PC-3 (cell line): ENCODE results near the gene CCDC167. TPM values are rescaled to one million over a fixed set of nuclear protein-coding genes. Genes with fewer than 3 reads are reported as not detected.

ENCODE experiments used
- ATAC-seq: fragments of 200-7000 bp; cut with Tn5 transposase; 2 replicates; pipeline ENCODE4 v1.9.1; 2020; ENCODE audit warnings: mild to moderate bottlenecking, moderate library complexity
- BruUV-seq: library from RNA; stranded (reverse); fragments of 400-500 nt; replicated peaks from 2 replicates; lab custom pipeline; 2021; lab: Mats Ljungman, UMichigan
- CTCF ChIA-PET: fragments of 300-600 bp; sonication (Branson Sonifier 250); formaldehyde crosslinking; loops from one replicate; lab custom pipeline; 2022; ENCODE audit warnings: antibody characterized with exemption; lab: Charles Lee
- POLR2A ChIA-PET: fragments of 300-600 bp; sonication (Branson Sonifier 250); formaldehyde crosslinking; loops from one replicate; lab custom pipeline; 2022; ENCODE audit warnings: antibody characterized with exemption; ENCODE audit not compliant: unreplicated experiment; lab: Charles Lee
- DNase-seq: peaks from one replicate; pipeline ENCODE4 v3.0.0-alpha.2; 2015
- H2AFZ ChIP-seq: fragments of 300-600 bp; sonication (generic); 2 replicates; pipeline ENCODE4 v1.6.0; 2016; ENCODE audit warnings: antibody characterized with exemption, low read length
- H3F3A ChIP-seq: fragments of 300-600 bp; sonication (generic); one replicate; pipeline ENCODE4 v1.6.0; 2017; ENCODE audit warnings: antibody characterized with exemption, low read length, control low read depth, mild to moderate bottlenecking; ENCODE audit not compliant: unreplicated experiment
- H3K27ac ChIP-seq: fragments of 300-600 bp; sonication (generic); 2 replicates; pipeline ENCODE4 v1.5.1; 2016; ENCODE audit warnings: mild to moderate bottlenecking, low read length
- H3K27me3 ChIP-seq: fragments of 300-600 bp; sonication (generic); 2 replicates; pipeline ENCODE4 v1.6.1; 2016; ENCODE audit warnings: low read length, mixed read lengths
- H3K36me3 ChIP-seq: fragments of 300-600 bp; sonication (generic); 2 replicates; pipeline ENCODE4 v1.6.1; 2016; ENCODE audit warnings: low read depth, mixed run types, low read length, mixed read lengths
- H3K4me1 ChIP-seq: fragments of 300-600 bp; sonication (generic); 2 replicates; pipeline ENCODE4 v1.5.1; 2016; ENCODE audit warnings: low read length; ENCODE audit not compliant: insufficient read depth
- H3K4me2 ChIP-seq: fragments of 300-600 bp; sonication (generic); 2 replicates; pipeline ENCODE4 v1.6.0; 2016; ENCODE audit warnings: low read length
- H3K4me3 ChIP-seq: fragments of 300-600 bp; sonication (generic); 2 replicates; pipeline ENCODE4 v1.5.1; 2016; ENCODE audit warnings: mild to moderate bottlenecking, low read length, mixed read lengths
- H3K79me2 ChIP-seq: fragments of 300-600 bp; sonication (generic); 2 replicates; pipeline ENCODE4 v1.6.1; 2017; ENCODE audit warnings: low read length, mixed read lengths
- H3K9ac ChIP-seq: fragments of 300-600 bp; sonication (generic); 2 replicates; pipeline ENCODE4 v1.6.0; 2016; ENCODE audit warnings: mild to moderate bottlenecking, low read length
- H3K9me2 ChIP-seq: fragments of 300-600 bp; sonication (generic); replicated peaks from 2 replicates; pipeline ENCODE4 v1.6.1; 2016; ENCODE audit warnings: mixed run types, low read length, mixed read lengths
- H3K9me3 ChIP-seq: fragments of 300-600 bp; sonication (generic); 2 replicates; pipeline ENCODE4 v1.6.1; 2016; ENCODE audit warnings: low read length, mixed read lengths
- H4K20me1 ChIP-seq: fragments of 300-600 bp; sonication (generic); 2 replicates; pipeline ENCODE4 v1.6.1; 2016; ENCODE audit warnings: low read length, mixed read lengths
- EZH2 ChIP-seq: fragments of 300-600 bp; sonication (generic); IDR thresholded peaks from one replicate; pipeline ENCODE4 v1.6.1; 2017; ENCODE audit warnings: antibody characterized with exemption, mild to moderate bottlenecking, low read length; ENCODE audit not compliant: unreplicated experiment
- EZH2phosphoT487 ChIP-seq: fragments of 300-600 bp; sonication (generic); IDR thresholded peaks from 2 replicates; pipeline ENCODE4 v1.6.1; 2018; ENCODE audit warnings: mild to moderate bottlenecking, antibody characterized with exemption, low read length, borderline replicate concordance
- intact Hi-C: fragments of 100-400 bp; cut with micrococcal nuclease; formaldehyde crosslinking; loops from 2 replicates; pipeline ENCODE4 v1.9.0; 2023
- total RNA-seq: library from RNA; depleted of rRNA; stranded (reverse); fragments of >200 nt; gene quantifications from 2 replicates; pipeline ENCODE4 v1.2.3, GENCODE V29; 2014
- TF ChIP-seq, protein P1 (sequence below): fragments of 300-600 bp; sonication (generic); conservative IDR thresholded peaks from 2 replicates; pipeline ENCODE4 v1.5.1; 2017; ENCODE audit warnings: antibody characterized with exemption, low read depth, mild to moderate bottlenecking, low read length

The CCDC167 gene
- total RNA-seq, 1 experiment from 2014 or later, result 56.9 TPM

DNA sequence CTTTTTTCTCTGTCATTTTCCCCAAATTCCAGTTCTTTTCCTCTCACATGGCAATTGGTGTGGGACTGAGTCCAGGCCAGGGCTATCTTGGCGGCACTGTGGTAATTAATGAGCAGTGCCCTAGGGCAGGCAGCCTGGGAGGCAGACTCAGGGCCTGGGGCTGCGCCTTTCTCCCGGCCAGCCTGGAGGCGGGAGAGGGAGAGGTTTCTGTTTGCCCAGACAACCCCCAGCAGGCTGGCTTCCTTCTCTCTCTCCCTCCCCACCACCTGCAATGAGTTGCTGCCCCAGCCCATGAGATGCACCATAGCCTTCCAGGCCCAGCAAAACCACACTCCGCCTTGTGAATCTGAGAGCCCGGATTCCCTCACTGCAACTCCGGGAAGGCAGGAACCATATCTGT, 15.1 kb upstream of the CCDC167 start:
- no TSS peak for BruUV-seq
- H4K20me1 ChIP-seq, result no peaks in the 10 kb centered on the region
- no peaks in the 10 kb centered on the region for H3K9me3 ChIP-seq
- H3K4me1 ChIP-seq, result peaks cover 23% of the 10 kb centered on the region
- H3K27ac ChIP-seq, result no peak overlapping the region
- no peaks in the 10 kb centered on the region for H3K9me2 ChIP-seq
- POLR2A ChIA-PET, result no interaction called here
- intact Hi-C loops, result no loop called here
- no peaks in the 10 kb centered on the region for H3K79me2 ChIP-seq
- DNase-seq (no peak), ATAC-seq (no peak)
- no peaks in the 10 kb centered on the region for H3K27me3 ChIP-seq
- H3K9ac ChIP-seq, result no peak overlapping the region
- H3F3A ChIP-seq, result no peaks in the 10 kb centered on the region
- no peak for TF ChIP-seq EZH2
- TF ChIP-seq, protein P1, sequence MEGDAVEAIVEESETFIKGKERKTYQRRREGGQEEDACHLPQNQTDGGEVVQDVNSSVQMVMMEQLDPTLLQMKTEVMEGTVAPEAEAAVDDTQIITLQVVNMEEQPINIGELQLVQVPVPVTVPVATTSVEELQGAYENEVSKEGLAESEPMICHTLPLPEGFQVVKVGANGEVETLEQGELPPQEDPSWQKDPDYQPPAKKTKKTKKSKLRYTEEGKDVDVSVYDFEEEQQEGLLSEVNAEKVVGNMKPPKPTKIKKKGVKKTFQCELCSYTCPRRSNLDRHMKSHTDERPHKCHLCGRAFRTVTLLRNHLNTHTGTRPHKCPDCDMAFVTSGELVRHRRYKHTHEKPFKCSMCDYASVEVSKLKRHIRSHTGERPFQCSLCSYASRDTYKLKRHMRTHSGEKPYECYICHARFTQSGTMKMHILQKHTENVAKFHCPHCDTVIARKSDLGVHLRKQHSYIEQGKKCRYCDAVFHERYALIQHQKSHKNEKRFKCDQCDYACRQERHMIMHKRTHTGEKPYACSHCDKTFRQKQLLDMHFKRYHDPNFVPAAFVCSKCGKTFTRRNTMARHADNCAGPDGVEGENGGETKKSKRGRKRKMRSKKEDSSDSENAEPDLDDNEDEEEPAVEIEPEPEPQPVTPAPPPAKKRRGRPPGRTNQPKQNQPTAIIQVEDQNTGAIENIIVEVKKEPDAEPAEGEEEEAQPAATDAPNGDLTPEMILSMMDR, result no peak
- H3K4me2 ChIP-seq, result peak overlapping the region; percentile 54
- no peak overlapping the region for H2AFZ ChIP-seq
- CTCF ChIA-PET, result no interaction called here
- H3K4me3 ChIP-seq, result no peak overlapping the region
- H3K36me3 ChIP-seq, result no peaks in the 10 kb centered on the region

DNA sequence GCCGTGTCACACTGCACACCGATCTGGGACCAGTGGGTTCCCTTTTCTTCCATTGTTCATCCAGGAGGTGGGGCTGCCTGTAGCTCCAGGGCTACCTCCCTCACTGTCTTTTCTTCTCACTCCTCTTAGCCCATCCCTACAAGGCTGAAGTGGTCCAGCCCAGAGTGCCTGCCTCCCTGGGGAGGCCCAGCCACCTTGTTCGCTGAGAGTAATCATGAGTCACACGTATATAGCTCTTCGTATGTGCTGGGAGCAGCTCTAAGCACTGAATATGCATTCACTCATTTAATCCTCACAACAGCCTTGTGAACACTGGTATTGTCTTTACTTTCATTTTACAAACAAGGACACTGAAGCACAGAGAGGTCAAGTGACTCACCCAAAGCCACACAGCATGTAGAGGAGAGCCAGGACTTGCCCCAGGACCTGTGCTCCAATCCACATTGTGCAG, 14.7 kb upstream of the CCDC167 start:
- POLR2A ChIA-PET, result no interaction called here
- intact Hi-C loops, result no loop called here
- no peaks in the 10 kb centered on the region for H3F3A ChIP-seq
- H3K36me3 ChIP-seq, result no peaks in the 10 kb centered on the region
- H4K20me1 ChIP-seq, result no peaks in the 10 kb centered on the region
- ATAC-seq (peak; percentile 90), DNase-seq (peak; percentile 78)
- H3K4me3 ChIP-seq, result no peak overlapping the region
- CTCF ChIA-PET, result no interaction called here
- peaks cover 23% of the 10 kb centered on the region for H3K4me1 ChIP-seq
- BruUV-seq, result no TSS peak
- H3K4me2 ChIP-seq, result peak overlapping the region; percentile 54
- H3K9me3 ChIP-seq, result no peaks in the 10 kb centered on the region
- no peak overlapping the region for H2AFZ ChIP-seq
- H3K27ac ChIP-seq, result no peak overlapping the region
- no peaks in the 10 kb centered on the region for H3K9me2 ChIP-seq
- no peaks in the 10 kb centered on the region for H3K27me3 ChIP-seq
- H3K9ac ChIP-seq, result no peak overlapping the region
- TF ChIP-seq EZH2phosphoT487 (no peak), EZH2 (no peak)
- TF ChIP-seq, protein P1, result no peak
- no peaks in the 10 kb centered on the region for H3K79me2 ChIP-seq

DNA sequence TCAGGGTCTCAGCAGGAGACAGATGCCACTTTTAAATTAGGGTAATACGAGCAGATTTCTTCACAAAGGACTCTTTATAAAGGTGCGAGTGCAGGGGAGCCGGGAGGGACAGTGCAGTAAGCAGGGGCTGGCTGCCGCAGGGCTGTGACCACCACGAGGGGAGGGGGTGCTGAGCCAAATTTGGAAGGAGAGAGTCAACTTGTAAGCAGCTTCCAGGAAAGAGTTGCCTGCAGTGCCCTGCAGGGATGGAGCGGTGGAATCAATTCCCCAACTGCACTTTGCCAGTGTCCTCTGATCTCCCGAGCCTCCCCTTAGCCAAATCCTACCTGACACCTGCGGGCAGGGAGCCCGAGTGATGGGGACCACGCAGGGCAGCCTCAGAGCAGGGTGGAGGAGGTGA, 13.9 kb upstream of the CCDC167 start:
- no peak overlapping the region for H3K4me2 ChIP-seq
- CTCF ChIA-PET, result no interaction called here
- no peaks in the 10 kb centered on the region for H3F3A ChIP-seq
- no peak overlapping the region for H3K27ac ChIP-seq
- TF ChIP-seq EZH2, result no peak
- no peak overlapping the region for H3K4me3 ChIP-seq
- no peaks in the 10 kb centered on the region for H3K9me2 ChIP-seq
- intact Hi-C loops, result no loop called here
- BruUV-seq, result no TSS peak
- ATAC-seq, result no peak
- H3K27me3 ChIP-seq, result no peaks in the 10 kb centered on the region
- no peaks in the 10 kb centered on the region for H3K79me2 ChIP-seq
- no peak overlapping the region for H2AFZ ChIP-seq
- DNase-seq, result no peak
- H3K9me3 ChIP-seq, result no peaks in the 10 kb centered on the region
- POLR2A ChIA-PET, result no interaction called here
- no peak overlapping the region for H3K9ac ChIP-seq
- no peaks in the 10 kb centered on the region for H4K20me1 ChIP-seq
- no peaks in the 10 kb centered on the region for H3K36me3 ChIP-seq
- H3K4me1 ChIP-seq, result peaks cover 23% of the 10 kb centered on the region
